ENCODE measurements around the gene LENG1.

Gene LENG1

DNA sequence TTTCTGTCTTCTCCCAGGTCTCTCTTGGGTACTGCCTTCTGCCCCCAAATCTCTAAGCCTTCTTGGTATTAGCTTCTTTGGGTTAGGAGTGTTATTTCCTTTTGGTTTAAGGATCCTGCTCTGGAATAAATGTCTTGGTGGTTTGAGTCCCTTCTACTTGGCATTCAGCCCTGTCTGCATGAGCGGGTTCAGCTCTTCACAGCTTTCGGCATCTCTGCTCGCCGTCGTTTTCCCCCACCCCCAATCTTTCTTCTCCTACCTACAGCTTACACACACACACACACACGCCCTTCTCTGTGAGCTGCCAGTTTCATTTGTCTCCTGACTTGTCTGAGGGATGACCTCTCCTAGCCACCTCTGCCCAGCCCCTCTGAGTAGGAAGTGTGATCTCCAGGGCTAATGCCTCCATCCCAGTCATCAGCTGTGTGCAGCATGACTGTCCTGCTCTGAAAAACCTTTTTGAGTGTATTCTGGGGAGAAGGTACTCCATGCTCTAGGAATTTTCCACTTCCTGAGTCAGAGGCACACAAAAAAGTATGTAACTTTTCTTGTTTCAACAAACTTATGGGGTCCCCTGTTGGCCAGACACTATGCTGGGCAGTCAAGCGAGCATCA is 17.2 kb downstream of the LENG1 start:
- in situ Hi-C loops (cut with HindIII; ENCODE audit: low sequenced_read_pairs): no loop called here

DNA sequence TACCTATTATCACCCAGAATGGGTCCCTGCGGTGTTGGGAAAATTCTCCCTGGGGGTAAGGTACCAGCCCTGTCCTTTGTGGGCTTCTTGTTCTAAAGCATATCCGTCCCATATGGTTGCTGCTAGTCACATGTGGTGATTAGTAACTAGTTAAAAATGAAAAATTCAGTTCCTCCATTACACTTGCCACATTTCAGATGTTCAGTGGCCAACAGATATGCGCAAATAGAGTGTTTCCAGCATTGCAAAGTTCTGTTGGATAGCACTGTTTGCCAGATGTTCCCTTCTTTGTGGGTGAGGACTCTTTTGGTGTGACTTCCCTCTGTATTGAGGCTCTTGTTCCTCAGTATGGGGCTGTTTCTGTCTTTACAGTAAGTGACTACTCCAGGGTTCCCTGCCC is 18.2 kb downstream of the LENG1 start:
- in situ Hi-C loops (cut with HindIII; ENCODE audit: low sequenced_read_pairs): no loop called here

DNA sequence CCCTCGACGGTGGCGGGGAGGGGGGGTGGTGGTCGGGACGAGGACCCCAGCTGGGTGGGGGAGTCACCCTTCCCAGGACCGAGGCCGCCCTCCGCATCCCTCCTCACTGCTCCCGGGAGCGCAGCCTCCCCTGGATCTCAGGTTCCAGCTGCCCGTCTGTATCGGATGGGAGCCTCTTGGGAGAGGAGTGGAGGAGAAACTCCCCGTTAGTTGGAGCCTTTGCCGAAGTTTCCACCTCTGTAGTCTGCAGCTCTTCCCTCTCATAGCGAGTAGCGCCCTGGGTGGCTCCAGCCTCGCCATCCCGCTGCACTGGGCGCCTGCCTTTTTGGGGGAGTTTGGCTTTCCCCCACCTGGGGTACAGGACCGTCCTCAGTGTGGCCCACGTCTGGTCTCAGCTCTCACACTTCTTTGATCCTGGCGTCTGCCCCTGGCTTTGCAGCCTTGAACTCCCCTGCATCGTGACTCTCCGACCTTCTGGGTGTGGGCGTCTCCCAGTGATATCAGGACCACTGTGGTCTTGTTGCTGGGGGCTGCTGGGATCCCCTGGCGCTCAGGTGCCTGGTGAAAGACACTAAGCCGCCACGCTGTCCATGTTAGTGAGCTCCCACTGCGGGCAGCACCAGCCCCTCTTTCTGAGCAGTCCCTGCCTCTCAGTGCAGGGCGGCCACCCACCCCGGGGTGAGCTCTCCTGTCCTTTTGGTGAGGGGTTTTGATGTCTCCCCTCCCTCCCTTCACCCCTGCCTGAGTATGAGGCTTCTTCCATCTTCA is 20.8 kb downstream of the LENG1 start:
- in situ Hi-C loops (cut with HindIII; ENCODE audit: low sequenced_read_pairs): no loop called here

DNA sequence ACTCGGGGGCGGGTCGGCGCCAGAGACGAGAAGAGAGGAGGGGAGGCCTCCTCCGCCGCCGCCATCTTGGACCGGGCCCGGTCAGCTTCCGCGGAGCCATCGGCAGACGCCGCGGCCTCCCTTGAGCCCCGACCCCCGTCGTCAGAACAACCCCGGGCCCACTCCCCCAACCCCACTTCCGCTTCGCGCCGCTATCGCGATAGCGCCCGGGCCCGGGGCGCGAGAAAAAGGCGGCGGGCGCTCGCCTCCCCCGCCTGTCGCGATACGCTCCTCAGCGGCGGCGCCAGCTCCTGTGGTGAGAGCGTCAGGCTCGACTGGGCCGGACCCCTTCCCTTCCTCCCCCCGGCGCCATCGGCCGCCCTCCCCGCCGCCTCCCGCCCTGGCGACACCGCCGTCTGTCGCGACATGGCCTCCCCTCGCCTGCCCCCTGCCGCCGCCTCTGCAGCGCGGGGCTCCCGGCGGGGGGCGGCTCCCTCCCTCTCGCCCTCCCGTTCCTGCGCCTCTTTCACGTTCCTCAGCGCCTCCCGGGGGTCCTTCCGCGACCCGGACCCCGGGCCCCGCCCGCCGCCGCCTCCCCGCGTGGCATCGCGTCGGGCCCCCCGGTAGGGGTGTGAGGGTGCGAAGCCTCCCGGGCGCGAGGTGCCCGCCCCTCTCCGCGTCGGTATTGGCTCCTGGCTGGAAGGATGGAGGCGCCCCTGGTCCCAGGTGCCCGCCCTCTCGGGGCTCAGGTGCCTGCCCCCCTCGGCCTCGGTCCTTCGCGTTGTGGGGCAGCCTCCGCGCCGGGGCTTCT is 21.6 kb downstream of the LENG1 start, which contains the start of gene CNOT3:
Gene CNOT3 (plus strand): TSS at position 64 of the 790 bp plus-strand sequence. CDS start 5,217 bp downstream, outside the sequence.
- in situ Hi-C loops (cut with HindIII; ENCODE audit: low sequenced_read_pairs): no loop called here

DNA sequence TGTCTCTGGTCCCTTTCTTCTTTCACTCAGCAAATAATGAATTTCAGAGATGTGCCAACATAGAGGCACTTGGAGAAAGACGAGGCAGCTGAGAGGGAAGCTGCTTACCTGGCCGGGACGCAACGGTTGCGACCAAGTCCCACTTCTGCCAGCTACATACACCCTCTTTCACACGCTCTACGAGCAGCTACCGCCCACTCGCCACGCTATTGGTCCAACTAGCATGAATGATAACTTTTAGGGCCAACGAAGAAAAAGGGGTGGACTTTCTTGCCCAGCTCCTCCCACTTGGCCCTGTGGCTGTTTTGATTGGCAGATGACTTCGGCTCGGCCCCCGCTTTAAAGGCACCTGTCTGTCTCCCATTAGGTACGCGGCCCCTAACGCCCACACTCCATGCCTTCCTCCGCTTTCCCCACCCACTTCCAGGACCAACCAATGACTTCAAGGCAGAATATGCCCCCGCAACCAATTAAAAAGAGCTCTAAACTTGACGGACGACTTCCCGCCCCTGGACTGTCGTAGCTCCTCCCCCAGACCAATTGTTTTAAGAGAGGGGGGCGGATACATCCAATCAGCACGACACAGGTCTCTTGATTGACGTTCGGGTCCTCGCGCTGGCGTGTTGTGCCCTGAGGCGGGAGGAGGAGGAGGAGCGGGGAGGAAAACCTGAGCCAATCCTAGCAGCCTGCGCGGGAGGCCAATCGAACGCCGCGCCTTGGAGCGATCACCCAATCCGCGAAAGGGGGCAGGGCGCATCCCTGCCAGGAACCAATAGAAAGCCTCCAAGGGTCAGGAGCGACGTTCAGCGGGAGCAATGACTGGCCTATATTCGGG is 22.4 kb downstream of the LENG1 start:
- in situ Hi-C loops (cut with HindIII; ENCODE audit: low sequenced_read_pairs): no loop called here

DNA sequence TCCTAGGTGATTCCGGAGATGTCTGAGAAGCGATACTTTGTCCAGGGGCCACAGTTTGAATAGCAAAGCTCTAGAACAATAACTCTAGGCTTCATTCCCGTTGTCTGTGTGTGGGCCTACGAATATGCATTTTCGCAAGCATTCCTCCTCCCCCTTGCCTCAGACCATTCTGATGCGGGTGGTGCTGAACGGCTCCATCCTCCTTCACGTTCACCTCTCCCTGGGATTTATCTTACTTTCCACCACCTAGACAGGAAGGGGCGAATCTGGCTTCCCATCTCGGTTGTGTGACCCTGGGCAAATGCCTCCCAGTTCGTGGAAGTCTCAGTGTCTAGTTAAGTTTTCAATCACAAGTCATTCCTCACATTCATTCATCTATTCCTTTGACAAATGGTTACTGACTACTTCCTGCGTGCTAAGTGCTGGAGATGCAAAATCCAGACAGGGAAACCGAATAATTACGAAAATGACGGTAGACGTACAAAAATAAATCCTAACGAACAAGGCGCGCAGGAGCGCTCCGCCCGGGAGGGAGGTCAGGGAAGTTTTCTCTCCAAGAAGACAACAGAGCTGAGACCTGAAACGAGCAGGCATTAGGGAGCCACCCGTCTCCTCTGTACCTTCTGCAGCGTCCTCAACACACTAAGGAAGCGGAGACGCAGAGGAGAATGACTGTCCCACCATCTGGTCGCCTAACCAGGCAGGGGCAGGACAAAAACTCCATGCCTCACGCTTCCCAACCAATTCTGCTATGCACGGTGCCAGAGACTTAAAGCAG is 23.2 kb downstream of the LENG1 start:
- in situ Hi-C loops (cut with HindIII; ENCODE audit: low sequenced_read_pairs): no loop called here

DNA sequence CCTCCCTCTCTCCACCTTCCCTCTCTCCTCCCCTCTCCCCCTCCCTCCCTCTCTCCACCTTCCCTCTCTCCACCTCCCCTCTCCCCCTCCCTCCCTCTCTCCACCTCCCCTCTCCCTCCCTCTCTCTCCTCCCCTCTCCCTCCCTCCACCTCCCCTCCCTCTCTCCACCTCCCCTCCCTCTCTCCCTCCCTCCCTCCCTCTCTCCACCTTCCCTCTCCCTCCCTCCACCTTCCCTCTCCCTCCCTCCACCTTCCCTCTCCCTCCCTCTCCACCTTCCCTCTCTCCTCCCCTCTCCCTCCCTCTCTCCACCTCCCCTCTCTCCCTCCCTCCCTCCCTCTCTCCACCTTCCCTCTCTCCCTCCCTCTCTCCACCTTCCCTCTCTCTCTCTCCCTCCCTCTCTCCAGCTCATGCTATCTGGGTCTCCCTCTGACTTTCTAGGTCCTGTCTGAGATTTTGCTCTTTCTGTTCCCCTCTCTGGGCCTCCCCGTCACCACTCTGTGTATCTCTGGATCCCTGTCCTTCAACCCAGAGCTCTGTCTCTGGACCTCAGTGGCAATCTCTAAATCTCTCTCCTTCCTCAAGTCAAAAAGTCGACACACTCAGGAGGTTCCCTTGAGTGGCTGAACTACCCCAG is 25.4 kb downstream of the LENG1 start:
- in situ Hi-C loops (cut with HindIII; ENCODE audit: low sequenced_read_pairs): no loop called here

DNA sequence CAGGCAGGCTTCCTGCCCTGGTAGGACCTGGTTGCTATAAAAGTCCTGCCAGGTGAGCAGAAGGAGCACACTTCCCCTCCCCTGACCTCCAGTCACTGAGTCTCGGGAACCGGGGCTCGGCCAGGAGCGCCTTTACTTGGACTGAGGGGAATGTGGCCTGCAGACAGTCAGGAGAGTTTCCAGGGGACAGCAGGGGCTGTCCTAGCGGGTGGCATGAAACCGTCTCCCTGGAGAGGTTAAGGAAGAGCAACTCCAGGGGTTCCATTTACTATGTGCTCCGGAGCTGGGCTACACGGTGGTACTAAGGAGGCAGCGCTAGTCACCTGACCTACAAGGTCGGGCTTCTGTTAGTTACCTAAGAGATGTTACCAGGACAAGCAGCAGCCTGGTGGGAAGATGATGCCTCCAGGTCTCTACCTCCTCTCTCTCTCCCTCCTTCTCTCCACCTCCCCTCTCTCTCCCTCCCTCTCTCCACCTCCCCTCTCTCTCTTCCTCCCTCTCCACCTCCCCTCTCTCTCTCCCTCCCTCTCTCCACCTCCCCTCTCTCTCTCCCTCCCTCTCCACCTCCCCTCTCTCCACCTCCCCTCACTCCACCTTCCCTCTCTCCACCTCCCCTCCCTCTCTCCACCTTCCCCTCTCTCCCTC is 26.1 kb downstream of the LENG1 start:
- in situ Hi-C loops (cut with HindIII; ENCODE audit: low sequenced_read_pairs): no loop called here

DNA sequence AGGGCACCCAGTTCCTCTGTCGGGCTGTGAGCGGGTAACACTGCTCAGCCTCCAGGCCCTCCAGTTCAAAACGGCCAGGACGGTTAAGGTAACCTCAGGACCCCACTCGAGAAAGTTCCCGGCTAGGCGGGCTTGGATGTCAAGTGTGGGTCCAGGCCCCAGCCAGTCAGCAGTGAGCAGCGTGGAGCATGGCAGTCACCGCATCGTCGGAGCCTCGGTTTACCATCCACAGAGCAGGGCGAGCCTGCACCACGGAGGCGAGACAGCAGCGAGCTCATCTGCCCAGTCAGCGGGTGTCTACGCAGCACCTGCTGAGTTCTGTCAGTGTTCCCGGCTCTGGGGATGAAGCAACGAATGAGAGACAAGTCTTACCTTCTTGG is 29.9 kb downstream of the LENG1 start:
- in situ Hi-C loops (cut with HindIII; ENCODE audit: low sequenced_read_pairs): no loop called here

DNA sequence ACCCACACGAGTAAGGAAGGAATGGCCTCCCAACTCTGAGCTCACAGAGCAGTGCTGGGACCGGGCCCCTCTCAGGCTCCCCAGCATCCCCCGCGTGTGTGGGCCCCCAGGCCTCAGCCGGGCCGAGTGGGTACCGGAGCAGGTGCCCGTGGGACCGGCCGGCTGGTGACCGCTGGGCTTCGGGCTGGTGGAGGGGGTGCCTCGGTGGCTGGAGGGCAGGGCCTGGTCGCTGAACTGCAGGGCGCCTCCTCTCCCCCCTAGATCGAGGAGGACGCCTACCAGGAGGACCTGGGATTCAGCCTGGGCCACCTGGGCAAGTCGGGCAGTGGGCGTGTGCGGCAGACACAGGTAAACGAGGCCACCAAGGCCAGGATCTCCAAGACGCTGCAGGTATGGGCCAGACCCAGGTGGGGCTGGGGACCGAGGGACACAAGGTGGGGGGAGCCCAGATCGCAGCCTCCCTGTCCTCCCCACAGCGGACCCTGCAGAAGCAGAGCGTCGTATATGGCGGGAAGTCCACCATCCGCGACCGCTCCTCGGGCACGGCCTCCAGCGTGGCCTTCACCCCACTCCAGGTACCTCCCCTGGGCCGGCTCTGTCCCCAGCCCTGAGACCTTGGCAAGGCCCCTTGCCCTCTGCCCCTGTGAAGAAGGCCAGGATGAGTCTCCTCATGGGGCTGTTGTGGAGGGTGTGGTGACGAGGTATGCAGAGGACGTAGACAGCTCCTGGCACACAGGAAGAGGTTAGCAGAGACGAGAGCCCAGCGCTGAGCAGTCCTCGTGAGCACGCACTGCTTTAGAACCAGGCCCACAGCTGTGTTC is 30.5 kb downstream of the LENG1 start:
- in situ Hi-C loops (cut with HindIII; ENCODE audit: low sequenced_read_pairs): no loop called here

DNA sequence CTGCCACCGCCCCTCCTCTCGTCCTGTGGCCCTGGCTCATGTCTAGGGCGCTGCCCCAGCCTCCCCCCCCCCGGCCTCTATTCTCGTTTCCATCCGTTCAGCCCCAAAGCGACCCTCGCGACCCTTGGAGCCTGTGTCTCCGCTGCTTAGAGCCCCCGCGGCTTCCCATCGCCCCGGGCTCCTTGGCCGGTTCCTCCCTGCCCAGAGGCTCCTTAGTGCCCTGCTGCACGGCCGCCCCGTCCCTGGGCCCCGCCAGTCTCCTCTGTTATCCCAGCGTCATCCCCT is 31.1 kb downstream of the LENG1 start:
- in situ Hi-C loops (cut with HindIII; ENCODE audit: low sequenced_read_pairs): no loop called here

DNA sequence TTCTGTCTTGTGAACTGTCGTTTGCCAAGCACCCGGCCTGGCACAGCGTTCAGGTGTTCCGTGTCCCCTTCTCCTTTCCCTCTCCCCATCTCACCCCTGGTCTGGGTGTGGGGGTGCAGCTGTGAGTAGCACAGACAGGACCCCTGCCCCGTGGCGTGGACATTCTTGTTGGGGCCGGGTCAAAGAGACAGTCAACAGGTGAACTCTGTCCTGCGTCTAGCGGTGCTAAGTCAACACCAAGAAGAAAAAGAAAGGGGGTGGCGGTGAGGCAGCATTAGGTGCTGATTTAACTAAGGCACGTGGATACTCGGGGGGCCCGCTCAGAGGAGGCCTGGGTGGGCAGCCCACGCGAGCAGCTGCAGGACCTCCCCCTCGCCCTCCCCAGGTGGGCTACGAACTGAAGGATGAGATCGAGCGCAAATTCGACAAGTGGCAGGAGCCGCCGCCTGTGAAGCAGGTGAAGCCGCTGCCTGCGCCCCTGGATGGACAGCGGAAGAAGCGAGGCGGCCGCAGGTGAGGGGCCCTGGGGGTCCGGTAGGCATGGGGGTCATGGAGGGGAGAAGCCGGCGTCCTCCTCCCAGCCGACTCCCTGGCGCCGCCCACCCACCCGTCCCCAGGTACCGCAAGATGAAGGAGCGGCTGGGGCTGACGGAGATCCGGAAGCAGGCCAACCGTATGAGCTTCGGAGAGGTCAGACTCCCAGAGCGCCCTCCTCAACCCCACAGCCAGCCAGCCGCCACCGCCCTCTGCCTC is 31.7 kb downstream of the LENG1 start:
- in situ Hi-C loops (cut with HindIII; ENCODE audit: low sequenced_read_pairs): no loop called here

DNA sequence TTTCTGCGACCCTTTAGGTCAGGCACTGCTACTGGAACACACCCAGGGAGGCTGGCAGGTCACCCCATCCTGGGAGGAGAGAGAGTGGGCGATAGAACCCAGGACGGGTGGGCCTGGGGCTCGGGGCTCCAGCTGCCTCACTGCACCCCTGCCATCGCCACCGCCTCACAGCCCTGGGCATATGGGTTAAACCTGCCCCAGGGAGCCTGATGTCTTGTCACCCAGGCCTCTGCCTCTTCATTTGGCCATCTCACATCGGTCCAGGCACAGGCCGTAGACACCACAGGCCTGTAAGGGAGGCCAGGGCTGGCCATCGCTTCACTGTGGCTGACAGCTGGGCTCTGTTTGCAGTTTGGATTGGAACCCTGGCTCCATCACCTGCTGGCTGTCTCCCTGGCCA is 33.8 kb downstream of the LENG1 start:
- in situ Hi-C loops (cut with HindIII; ENCODE audit: low sequenced_read_pairs): no loop called here

DNA sequence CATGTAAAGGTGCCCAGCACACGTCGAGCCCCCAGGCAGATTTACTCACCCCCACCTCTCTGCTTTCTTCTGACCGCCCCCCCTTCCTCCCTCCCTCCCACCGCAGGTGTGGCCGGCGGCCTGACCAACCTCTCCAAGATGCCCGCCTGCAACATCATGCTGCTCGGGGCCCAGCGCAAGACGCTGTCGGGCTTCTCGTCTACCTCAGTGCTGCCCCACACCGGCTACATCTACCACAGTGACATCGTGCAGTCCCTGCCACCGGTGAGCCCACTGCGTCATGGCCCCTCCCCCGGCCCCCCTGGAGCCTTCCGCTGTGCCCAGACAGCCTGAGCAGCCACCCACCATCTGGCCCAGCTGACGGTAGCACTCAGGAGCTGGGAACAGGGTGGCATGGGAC is 35.1 kb downstream of the LENG1 start:
- in situ Hi-C loops (cut with HindIII; ENCODE audit: low sequenced_read_pairs): no loop called here

DNA sequence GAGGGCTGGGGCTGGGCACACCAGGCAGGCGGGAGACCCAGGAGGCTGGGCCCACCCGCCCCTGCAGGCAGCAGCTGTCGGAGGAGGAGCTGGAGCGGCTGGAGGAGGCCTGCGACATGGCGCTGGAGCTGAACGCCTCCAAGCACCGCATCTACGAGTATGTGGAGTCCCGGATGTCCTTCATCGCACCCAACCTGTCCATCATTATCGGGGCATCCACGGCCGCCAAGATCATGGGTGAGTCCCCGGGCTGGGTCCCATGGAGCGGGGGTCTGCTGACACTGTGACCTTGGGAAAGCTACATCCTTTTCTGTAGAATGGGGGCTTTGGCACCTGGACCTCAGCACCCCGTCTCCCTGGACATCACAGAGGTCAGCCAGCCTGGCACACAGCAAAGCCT is 35.8 kb downstream of the LENG1 start:
- in situ Hi-C loops (cut with HindIII; ENCODE audit: low sequenced_read_pairs): no loop called here

DNA sequence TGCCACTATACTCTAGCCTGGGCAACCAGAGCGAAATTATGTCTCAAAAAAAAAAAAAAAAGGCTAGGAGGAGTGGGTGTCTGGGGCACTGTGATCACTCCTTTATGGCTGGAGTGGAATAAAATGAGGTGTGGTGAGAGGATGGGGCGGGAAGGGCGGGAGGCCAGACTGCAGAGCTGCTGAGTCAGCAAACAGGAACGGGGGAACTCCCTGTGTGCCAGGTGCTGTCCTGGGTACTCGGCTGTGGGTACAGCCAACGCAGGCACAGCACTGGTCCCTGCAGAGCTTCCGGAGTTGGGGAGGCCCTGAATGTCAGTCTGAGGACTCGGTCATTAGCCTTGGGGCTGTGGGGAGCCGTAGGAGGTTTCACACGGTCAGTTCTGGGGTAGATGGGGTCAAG is 38.3 kb downstream of the LENG1 start:
- in situ Hi-C loops (cut with HindIII; ENCODE audit: low sequenced_read_pairs): no loop called here

DNA sequence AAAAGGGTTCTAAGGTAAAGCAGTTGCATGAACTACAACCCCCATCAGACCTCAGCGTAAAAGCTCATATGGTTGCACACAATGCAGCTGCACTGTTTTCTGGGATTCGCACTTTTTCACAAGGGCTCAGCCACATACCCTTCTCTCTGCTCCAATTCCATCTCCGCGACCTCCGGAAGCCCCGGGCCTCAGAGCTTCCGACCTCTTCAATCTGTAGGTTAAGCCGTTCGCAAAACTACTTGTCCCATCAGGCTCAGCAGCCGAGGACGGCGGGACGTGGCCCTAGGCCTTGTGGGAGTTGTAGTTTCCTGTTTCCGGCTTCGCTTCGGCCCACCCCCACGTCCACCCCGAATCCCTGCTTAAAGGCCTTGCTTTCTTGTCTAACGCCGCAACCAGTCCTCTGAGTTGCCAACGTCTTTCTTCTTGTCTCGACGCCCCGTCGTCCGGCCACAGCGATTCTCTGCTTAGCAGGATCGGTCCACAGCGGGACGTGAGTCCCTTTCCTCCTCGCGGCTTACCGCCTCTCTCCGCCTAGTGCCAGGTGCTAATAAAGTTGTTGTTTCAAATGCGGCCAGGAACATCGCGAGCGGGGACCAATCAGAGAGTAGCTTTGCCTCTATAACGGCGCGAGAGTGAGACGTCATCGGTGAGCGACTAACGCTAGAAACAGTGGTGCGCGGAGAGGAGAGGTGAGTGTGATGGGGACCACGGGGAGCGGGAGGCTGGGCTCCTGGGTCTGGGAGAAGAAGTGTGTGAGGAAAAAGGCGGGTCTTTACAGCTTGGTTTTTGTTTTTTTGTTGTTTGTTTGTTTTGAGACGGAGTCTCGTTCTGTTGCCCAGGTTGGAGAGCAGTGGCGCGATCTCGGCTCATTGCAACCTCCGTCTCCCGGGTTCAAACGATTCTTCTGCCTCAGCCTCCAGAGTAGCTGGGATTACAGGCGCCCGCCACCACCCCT is 44.1 kb downstream of the LENG1 start, which contains the start of the genes PRPF31 and TFPT:
Gene PRPF31 (plus strand): TSS at position 646 of the 955 bp plus-strand sequence. CDS start 2,525 bp downstream, outside the sequence.
Gene TFPT (minus strand): TSS at position 549 of the 955 bp plus-strand sequence. CDS start 388 bp downstream, at position 161.
- in situ Hi-C loops (cut with HindIII; ENCODE audit: low sequenced_read_pairs): no loop called here

Data from DLD1 (cell line).